GM08714 (cell line): ENCODE measurements around the gene GIN1.
"Not testable (repeated sequence)": the region's sequence is repeated elsewhere in the genome, so short reads cannot be mapped to it uniquely, and the experiment has no call there.

Source experiments
- H3K4me3 ChIP-seq: fragments of 200-500 bp; sonication (Bioruptor generic); 2 replicates; pipeline ENCODE4 v1.5.1; 2014; ENCODE audit warnings: mild to moderate bottlenecking, low read length, inconsistent platforms
- ZNF274 ChIP-seq: IDR thresholded peaks from 2 replicates; pipeline ENCODE4 v1.6.1; 2012; ENCODE audit warnings: mild to moderate bottlenecking, low read depth, low read length

GIN1 gene

DNA sequence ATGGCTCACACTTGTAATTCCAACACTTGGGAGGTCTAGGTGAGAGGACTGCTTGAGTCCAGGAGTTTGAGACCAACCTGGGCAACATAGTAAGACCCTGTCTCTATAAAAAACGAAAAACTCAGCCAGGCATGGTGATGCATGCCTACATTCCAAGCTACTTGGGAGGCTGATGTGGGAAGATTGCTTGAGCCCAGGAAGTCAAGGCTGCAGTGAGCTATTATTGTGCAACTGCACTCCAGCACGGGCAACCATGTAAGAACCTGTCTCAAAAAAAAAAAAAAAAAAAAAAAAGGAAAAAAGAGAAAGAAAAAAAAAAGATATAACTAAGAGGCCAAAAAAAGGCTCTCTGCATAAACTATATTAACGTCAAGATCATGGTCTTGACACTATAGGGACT lies 27.3 kb downstream of the GIN1 start:
- TF ChIP-seq ZNF274 = no peak

DNA sequence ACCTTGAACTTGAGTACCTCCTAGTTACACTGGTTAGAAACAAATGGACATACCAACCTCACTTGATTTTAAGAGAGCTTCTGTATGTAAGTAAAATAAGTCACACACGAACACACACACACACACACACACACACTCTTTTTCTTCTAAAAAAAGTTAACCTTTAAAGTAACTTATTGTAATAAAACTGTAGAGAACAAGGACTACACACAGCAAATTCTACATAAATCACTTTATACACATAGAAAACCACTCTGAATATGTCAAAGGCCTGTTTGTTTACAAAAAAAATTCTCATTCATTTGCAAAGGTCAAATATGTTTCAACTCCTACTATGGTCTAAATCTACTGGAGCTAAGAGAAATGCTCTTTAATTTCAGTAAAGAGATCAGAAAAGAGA lies 29.1 kb downstream of the GIN1 start:
- TF ChIP-seq ZNF274 = no peak
- H3K4me3 ChIP-seq = no peak overlapping the region

More for the DNA sequence above, 27.3 kb downstream of the GIN1 start:
- H3K4me3 ChIP-seq = no peak overlapping the region

DNA sequence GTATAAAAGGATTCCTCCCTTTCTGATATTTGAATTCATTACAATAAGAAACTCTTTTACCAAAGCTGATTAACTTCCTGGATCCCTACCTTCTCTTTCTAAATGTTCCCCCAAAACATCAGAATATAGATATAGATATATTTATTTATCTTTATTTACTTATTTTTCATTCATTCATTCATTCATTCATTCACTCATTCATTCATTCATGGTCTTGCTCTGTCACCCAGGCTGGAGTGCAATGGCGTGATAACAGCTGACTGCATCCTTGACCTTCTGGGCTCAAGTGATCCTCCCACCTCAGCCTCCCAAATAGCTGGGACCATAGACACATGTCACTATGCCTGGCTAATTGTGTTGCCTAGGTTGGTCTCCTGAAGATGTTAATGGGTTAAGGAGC lies 30.7 kb downstream of the GIN1 start:
- no peak overlapping the region for H3K4me3 ChIP-seq
- TF ChIP-seq ZNF274 = no peak

DNA sequence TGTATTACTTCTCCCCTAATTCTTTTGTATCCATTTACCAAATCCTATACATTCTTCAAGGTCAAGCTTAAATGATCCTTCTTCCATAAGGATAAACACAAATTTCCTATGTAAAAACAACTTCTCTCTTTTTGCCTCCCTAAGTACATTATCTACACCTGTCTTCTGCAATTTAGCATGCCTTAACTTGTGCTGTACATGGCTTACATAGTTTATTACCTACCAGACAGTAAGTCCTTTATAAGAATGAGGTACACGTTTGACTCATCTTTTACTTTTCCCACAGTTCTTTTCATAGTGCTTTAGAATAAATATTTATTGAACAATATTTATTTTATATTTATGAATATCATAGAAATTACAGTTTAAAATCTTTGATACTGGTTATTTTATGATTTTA lies 33.4 kb downstream of the GIN1 start:
- H3K4me3 ChIP-seq = no peak overlapping the region

DNA sequence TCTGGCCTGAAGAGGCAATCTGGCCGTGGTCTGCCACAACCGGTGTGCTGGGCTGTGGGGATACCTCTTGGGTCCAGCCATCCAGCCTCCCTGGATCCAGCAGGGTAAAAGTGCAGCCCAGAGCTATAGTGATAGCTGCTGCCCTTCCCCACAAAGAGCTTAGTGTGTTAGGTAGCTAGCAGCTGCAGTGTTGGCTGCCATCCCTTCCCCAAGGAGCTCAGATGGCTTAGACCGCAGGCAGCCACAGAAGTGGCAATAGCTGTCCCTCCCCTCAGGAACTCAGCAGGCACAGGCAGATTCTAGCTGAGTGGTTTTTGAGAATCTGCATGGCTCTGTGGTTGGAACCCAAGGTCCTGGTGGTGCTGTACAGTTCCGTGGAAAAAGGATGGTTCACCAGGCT lies 40.1 kb downstream of the GIN1 start:
- H3K4me3 ChIP-seq = no peak overlapping the region
- no peak for TF ChIP-seq ZNF274

More for the DNA sequence above, 33.4 kb downstream of the GIN1 start:
- TF ChIP-seq ZNF274 = no peak

DNA sequence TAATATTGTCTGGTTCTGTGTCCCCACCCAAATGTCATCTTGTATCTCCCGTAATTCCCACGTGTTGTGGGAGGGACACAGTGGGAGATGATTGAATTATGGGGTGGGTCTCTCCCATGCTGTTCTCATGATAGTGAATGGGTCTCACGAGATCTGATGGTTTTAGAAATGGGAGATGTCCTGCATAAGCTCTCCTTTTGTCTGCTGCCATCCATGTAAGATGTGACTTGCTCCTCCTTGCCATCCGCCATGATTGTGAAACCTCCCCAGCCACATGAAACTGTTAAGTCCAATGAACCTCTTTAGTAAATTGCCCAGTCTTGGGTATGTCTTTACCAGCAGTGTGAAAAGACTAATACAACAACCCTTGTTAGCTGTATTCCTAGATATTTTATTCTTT lies 44.5 kb downstream of the GIN1 start:
- TF ChIP-seq ZNF274 = no peak
- H3K4me3 ChIP-seq = no peak overlapping the region

DNA sequence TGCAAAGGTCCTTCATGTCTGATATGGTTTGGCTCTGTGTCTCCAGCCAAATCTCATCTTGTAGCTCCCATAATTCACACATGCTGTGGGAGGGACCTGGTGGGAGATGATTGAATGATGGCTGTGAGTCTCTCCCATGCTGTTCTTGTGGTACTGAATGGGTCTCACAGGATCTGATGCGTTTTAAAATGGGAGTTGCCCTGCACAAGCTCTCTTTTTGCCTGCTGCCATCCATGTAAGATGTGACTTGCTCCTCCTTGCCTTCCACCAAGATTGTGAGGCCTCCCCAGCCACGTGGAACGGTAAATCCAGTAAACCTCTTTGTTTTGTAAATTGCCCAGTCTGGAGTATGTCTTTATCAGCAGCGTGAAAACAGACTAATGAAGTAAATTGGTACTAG lies 46.4 kb downstream of the GIN1 start:
- not testable (repeated sequence) for H3K4me3 ChIP-seq

DNA sequence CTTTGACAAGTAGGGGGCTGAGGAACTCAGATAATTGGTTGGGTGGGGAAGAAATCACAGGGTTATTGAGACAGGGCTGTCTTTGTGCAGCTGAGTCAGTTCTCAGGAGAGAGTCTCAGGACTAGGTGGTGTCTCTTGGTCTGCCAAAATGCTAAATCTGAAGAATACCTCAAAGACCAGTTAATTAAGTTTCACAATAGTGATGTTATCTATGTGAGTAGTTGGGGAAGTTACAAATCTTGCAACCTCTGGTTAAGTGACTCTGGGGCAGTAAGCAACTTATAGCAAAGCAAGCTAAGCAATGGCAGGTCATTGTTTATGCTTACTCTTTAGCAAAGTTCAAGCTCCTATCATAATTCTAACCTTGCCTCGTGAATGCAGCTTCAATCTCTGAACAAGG lies 53.6 kb downstream of the GIN1 start:
- no peak for TF ChIP-seq ZNF274
- no peak overlapping the region for H3K4me3 ChIP-seq

DNA sequence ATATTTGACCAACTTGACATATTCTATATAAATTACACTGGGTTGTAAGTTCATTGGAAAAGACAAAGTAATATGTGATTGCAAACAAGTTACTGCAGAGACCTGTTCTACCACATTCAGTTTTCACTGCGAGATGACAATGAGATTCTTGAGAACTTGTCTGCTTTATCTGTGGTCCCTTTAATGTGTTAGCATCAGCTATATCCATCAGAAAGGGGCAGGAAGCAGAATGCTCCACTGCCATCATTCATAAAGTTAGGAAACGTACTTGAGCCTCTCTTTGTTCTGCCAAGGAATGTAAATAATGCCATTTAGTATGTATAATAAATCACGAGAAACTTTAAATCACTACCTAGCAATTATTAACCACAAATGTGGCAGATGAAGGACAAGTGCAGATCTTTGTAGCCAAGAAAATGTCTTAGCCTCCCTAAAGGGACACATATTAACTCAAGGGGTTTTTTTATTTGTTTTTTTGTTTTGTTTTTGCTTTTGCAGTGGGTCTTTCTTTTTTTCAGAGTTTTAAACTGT lies 59.4 kb downstream of the GIN1 start:
- TF ChIP-seq ZNF274 = no peak
- H3K4me3 ChIP-seq = no peak overlapping the region

DNA sequence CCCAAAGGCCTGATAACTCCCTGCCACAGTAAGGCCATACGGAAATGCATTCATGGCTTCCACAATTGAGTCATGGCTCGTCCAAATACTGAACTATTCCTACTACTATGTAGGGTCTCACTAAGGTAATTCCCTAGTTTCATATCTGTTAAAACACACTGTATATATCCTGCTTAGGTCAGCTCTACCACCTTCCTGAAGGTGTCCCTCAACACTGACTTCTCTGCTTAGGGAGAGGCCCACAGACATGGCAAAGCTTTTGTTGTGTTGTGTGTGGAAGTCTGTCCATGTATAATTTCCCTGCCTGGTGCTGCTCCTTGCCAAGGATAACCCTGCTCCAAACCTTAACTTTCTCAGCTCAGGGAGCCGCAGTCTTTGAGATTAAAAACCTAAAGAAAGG lies 60.4 kb downstream of the GIN1 start:
- H3K4me3 ChIP-seq = no peak overlapping the region
- no peak for TF ChIP-seq ZNF274

DNA sequence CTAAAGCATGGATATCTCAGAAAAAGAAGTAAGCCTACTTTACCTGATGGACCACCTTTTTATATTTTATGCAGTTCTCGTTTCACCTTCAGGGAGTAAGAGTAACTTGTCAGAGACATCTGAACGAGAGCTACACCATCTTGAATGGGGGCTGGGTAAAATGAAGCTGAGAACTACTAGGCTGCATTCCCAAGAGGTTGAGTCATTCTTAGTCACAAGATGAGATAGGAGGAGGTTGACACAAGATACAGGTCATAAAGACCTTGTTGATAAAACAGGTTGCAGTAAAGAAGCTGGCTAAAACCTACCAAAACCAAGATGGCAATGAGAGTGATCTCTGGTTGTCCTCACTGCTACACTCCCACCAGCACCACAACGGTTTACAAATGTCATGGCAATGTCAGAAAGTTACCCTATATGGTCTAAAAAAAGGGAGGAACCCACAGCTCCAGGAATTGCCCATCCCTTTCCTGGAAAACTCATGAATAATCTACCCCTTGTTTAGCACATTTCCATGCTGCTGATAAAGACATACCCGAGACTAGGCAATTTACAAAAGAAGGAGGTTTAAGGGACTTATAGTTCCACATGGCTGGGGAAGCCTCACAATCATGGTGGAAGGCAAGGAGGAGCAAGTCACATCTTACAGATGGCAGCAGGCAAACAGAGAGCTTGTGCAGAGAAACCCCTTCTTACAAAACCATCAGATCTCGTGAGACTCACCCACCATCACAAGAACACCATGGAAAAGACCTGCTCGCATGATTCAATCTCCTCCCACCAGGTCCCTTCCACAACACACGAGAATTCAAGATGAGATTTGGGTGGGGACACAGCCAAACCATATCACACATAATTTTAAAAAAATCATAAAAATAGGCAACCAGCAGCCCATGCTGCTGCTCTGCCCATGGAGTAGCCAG lies 62.5 kb downstream of the GIN1 start:
- TF ChIP-seq ZNF274 = no peak
- no peak overlapping the region for H3K4me3 ChIP-seq

DNA sequence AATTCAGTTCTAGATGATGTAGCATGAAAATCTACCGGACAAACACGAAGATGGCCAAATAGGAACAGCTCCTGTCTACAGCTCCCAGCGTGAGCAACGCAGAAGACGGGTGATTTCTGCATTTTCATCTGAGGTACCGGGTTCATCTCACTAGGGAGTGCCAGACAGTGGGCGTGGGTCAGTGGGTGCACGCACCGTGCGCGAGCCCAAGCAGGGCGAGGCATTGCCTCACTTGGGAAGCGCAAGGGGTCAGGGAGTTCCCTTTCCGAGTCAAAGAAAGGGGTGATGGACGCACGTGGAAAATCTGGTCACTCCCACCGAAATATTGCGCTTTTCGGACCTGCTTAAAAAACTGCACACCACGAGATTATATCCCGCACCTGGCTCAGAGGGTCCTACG lies 73.2 kb downstream of the GIN1 start:
- not testable (repeated sequence) for H3K4me3 ChIP-seq

DNA sequence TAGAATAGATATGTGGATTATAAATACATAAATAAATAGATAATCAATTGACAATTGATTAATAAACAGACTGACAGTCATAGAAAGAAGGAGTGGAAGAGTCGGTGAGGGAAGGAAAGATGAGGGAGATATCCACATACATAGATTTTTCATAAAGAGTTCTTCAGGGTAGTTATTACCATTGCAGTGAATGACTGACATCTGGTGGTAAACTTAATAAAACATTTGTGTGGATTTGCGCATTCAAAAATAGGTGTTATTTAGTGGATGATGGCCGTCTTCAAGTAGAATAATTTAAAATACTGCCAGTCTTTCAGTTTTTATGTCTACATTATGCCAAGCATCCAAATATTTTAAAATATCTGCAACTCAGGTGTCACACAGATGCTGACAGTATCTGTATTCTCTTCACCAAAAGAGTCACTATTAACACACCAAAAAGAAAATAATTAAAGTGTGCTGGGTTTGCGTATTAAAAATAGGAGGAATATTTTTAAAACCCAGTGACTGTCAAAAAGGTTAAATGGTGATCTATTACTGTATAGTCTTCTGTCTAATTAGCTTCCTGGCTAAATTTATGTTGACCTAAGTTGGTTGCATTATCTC lies 78.8 kb downstream of the GIN1 start:
- H3K4me3 ChIP-seq = no peak overlapping the region
- TF ChIP-seq ZNF274 = no peak

DNA sequence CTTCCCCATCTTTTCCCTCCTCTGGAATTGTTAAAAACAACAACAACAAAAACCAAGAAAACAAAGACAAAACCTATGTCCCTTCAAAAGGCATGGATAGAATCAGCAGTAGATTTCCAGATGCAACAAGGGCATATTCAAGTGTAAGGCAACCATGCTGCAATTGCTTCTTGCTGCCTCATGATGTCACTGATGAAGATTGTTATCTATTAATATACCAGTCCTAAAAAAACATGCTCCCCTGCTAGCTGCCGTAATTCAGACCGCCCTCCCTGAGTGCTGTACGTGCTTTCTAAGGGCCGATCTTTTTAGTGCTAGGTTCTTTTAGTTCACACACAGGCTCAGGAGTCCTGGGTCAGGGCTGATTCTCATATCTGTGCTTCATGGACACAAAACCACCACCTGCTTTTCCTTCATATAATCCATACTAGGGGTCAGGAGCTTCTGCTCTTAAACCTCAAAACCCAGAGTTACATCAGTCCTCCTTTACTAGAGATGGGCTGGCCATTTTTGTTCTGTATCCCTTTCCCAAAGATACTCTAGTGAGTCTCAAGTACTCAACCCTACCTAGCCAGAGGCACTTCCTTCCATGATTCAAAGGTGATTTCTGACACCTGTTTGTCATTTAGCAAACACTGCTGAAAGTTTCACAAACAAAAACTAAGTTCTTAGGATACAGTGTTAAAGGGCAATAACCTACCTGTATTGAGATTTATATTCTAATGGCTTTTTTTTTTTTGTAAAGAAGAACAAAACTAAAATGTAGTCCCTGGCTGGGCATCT lies 82.1 kb downstream of the GIN1 start:
- H3K4me3 ChIP-seq = no peak overlapping the region
- TF ChIP-seq ZNF274 = no peak

DNA sequence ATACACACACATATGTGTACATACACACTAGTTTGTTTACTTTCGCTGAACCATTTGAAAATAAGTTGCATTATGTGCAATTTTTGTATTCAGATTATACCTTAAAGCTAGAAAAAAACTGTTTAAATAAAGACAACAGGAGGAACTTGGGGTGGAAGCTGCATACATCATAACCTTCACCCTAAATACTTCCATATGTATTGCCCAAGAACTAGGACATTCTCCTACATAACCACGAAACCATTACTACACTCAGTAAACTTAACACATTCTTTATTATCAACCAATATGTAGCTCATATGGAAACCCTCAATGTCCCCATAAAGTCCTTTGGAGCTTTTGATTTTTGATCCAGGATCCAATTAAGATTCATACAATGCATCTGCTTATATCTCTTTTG lies 83.3 kb downstream of the GIN1 start:
- no peak overlapping the region for H3K4me3 ChIP-seq
- TF ChIP-seq ZNF274 = no peak
